Astrocyte (in vitro differentiated cells and primary cell): ENCODE measurements around the gene SH3PXD2B.

Source experiments
- CTCF ChIP-seq: IDR thresholded peaks from 2 replicates; pipeline ENCODE4 v1.5.1; 2011; ENCODE audit warnings: low read depth, mild to moderate bottlenecking, inconsistent platforms, low read length, moderate library complexity; ENCODE audit not compliant: insufficient read depth
- EZH2 ChIP-seq: IDR thresholded peaks from 2 replicates; pipeline ENCODE4 v1.6.1; 2012; ENCODE audit warnings: mild to moderate bottlenecking, low read length, inconsistent platforms; ENCODE audit not compliant: insufficient read depth

GRCh38 chr5:172441262-172441751 lies 13.0 kb downstream of the SH3PXD2B start:
- TF ChIP-seq CTCF (no peak), EZH2 (no peak)
